Measurements from ENCODE around the gene PLXNB2.

The PLXNB2 gene

DNA sequence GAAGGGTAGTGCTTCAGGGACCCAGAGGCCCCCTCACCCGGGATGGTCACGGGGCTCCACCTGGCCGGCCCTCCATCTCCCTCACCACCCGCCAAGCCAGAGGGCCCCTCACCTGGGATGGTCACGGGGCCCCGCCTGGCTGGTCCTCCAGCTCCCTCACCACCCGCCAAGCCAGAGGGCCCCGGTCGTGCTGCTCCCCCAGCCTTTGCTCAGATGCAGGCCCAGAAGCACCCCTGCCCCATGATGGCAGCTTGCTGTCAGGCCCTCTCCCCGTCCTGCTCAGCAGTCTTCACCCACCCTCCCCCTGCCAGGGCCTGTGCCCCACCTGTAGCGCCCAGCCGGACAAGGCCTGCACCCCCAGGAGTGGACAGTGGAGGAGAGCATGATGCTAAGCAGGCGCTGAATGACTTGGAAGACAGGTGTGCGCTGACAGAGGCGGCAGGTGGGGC is 12.1 kb upstream of the PLXNB2 start:
- no peak overlapping the region for H3K4me3 ChIP-seq (ENCODE audit: low read depth in 1 of 2, low read length in 2 of 2)
- no peak overlapping the region for H3K9ac ChIP-seq (ENCODE audit: low read depth, low read length)
- H3K36me3 ChIP-seq (ENCODE audit: insufficient read depth, low read length), result no peaks in the 10 kb centered on the region
- no peak overlapping the region for H2AFZ ChIP-seq (ENCODE audit: low read depth, low read length)
- ATAC-seq (ENCODE audit: insufficient read depth, low read depth), result no peak
- DNase-seq, result no peak
- no peaks in the 10 kb centered on the region for H3K9me3 ChIP-seq (ENCODE audit: insufficient read depth, low read length, severe bottlenecking)
- peaks cover 11% of the 10 kb centered on the region; the same call in 1 of the 2 replicates for H4K20me1 ChIP-seq (ENCODE audit: insufficient read depth, low read length)
- no peak overlapping the region for H3K4me2 ChIP-seq (ENCODE audit: insufficient read depth, low read length)
- TF ChIP-seq, protein P1, sequence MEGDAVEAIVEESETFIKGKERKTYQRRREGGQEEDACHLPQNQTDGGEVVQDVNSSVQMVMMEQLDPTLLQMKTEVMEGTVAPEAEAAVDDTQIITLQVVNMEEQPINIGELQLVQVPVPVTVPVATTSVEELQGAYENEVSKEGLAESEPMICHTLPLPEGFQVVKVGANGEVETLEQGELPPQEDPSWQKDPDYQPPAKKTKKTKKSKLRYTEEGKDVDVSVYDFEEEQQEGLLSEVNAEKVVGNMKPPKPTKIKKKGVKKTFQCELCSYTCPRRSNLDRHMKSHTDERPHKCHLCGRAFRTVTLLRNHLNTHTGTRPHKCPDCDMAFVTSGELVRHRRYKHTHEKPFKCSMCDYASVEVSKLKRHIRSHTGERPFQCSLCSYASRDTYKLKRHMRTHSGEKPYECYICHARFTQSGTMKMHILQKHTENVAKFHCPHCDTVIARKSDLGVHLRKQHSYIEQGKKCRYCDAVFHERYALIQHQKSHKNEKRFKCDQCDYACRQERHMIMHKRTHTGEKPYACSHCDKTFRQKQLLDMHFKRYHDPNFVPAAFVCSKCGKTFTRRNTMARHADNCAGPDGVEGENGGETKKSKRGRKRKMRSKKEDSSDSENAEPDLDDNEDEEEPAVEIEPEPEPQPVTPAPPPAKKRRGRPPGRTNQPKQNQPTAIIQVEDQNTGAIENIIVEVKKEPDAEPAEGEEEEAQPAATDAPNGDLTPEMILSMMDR (IDR thresholded peaks at IDR 0.05; ENCODE audit: borderline replicate concordance, extremely low read depth, low read length, poor library complexity, severe bottlenecking), result no peak
- no peak for TF ChIP-seq EZH2 (IDR thresholded peaks at IDR 0.05; ENCODE audit: borderline replicate concordance, low read depth, low read length, severe bottlenecking)
- no peaks in the 10 kb centered on the region for H3K79me2 ChIP-seq (ENCODE audit: insufficient read depth, low read length)
- H3K27me3 ChIP-seq (ENCODE audit: insufficient read depth, low read length, poor library complexity), result peaks cover 6% of the 10 kb centered on the region
- H3K4me1 ChIP-seq (ENCODE audit: insufficient read depth, low read length), result peaks cover 3% of the 10 kb centered on the region; the same call in 1 of the 2 replicates
- no peak overlapping the region for H3K27ac ChIP-seq (ENCODE audit: low read length)

DNA sequence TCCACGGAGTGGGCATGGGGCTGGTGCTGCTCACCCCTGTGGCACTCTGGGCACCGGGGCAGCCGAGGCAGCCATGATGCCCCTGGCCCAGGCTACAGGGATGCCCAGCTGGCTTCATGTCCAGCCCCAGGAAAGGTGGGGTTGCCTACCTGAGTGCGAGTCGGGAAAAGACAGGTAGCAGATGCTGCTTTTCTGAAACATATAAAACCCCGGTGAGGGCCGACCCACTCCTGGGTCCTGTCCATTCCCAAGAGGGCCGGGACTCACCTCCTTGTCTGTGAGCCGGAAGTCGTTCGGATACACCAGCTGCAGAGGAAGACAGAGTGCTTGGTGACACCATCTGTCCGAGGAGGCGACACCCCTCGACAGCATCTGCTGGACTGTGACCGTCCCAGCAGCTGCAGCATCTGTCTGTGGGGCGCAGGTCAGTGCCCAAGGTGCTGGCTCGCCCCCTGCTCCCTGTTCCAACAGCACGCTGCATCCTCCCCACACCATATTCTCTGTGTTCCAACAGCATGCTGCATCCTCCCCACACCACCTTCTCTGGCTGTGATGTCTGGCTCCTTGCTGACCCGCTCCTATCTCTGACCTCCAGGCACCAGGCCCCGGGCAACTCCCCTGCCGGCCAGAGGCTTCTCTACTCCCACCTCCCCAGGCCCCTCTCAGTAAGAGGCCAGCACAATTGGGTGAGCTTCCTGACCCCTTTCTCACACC is 11.4 kb upstream of the PLXNB2 start:
- no peak overlapping the region for H3K4me2 ChIP-seq (ENCODE audit: insufficient read depth, low read length)
- ATAC-seq (ENCODE audit: insufficient read depth, low read depth), result no peak
- no peak overlapping the region for H2AFZ ChIP-seq (ENCODE audit: low read depth, low read length)
- no peak for TF ChIP-seq EZH2 (IDR thresholded peaks at IDR 0.05; ENCODE audit: borderline replicate concordance, low read depth, low read length, severe bottlenecking)
- TF ChIP-seq, protein P1 (IDR thresholded peaks at IDR 0.05; ENCODE audit: borderline replicate concordance, extremely low read depth, low read length, poor library complexity, severe bottlenecking), result no peak
- H3K4me3 ChIP-seq (ENCODE audit: low read depth in 1 of 2, low read length in 2 of 2), result no peak overlapping the region
- DNase-seq, result no peak
- H4K20me1 ChIP-seq (ENCODE audit: insufficient read depth, low read length), result peaks cover 11% of the 10 kb centered on the region; the same call in 1 of the 2 replicates
- H3K27ac ChIP-seq (ENCODE audit: low read length), result no peak overlapping the region
- H3K4me1 ChIP-seq (ENCODE audit: insufficient read depth, low read length), result peaks cover 4% of the 10 kb centered on the region; the same call in 1 of the 2 replicates
- no peaks in the 10 kb centered on the region for H3K79me2 ChIP-seq (ENCODE audit: insufficient read depth, low read length)
- peaks cover 12% of the 10 kb centered on the region for H3K27me3 ChIP-seq (ENCODE audit: insufficient read depth, low read length, poor library complexity)
- no peaks in the 10 kb centered on the region for H3K9me3 ChIP-seq (ENCODE audit: insufficient read depth, low read length, severe bottlenecking)
- H3K9ac ChIP-seq (ENCODE audit: low read depth, low read length), result no peak overlapping the region
- no peaks in the 10 kb centered on the region for H3K36me3 ChIP-seq (ENCODE audit: insufficient read depth, low read length)

DNA sequence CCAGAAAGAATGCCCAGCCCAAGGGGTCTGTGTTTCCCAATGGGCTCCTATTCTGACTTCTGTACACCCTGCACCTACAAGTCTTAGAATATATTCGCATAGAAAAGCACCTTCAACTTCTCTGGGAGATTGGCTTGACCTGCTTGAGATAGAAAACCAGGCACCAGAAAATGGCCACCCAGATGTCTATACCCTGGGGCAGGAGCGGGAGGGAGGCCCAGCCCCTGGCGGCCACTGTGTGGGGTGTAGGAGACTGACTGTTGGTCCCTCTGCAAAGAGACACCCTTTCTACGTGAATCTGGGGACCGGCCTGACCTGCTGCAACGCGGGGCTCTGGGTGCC is 10.9 kb upstream of the PLXNB2 start:
- Histone ChIP-seq H3K27me3 (ENCODE audit: insufficient read depth, low read length, poor library complexity) (peaks cover 12% of the 10 kb centered on the region), H3K9ac (ENCODE audit: low read depth, low read length) (no peak overlapping the region), H3K27ac (ENCODE audit: low read length) (no peak overlapping the region), H3K4me2 (ENCODE audit: insufficient read depth, low read length) (no peak overlapping the region), H3K4me1 (ENCODE audit: insufficient read depth, low read length) (peaks cover 4% of the 10 kb centered on the region; the same call in 1 of the 2 replicates), H4K20me1 (ENCODE audit: insufficient read depth, low read length) (peaks cover 11% of the 10 kb centered on the region; the same call in 1 of the 2 replicates), H3K4me3 (ENCODE audit: low read depth in 1 of 2, low read length in 2 of 2) (no peak overlapping the region), H2AFZ (ENCODE audit: low read depth, low read length) (no peak overlapping the region), H3K36me3 (ENCODE audit: insufficient read depth, low read length) (no peaks in the 10 kb centered on the region), H3K79me2 (ENCODE audit: insufficient read depth, low read length) (no peaks in the 10 kb centered on the region), H3K9me3 (ENCODE audit: insufficient read depth, low read length, severe bottlenecking) (no peaks in the 10 kb centered on the region)
- DNase-seq, result no peak
- ATAC-seq (ENCODE audit: insufficient read depth, low read depth), result no peak
- no peak for TF ChIP-seq EZH2 (IDR thresholded peaks at IDR 0.05; ENCODE audit: borderline replicate concordance, low read depth, low read length, severe bottlenecking)
- TF ChIP-seq, protein P1 (IDR thresholded peaks at IDR 0.05; ENCODE audit: borderline replicate concordance, extremely low read depth, low read length, poor library complexity, severe bottlenecking), result no peak

Measured in DND-41 (cell line).